ENCODE results near the gene ADPRHL1.
"Not testable (repeated sequence)": the region's sequence is repeated elsewhere in the genome, so short reads cannot be mapped to it uniquely, and the experiment has no call there.

Gene ADPRHL1

GRCh38 chr13:113371061-113371460 is 82.2 kb downstream of the ADPRHL1 start:
- Histone ChIP-seq H3K4me3 (no peak overlapping the region), H4K20me1 (no peaks in the 10 kb centered on the region), H3K9me3 (replicated peaks in 1 of 11) (no peaks in the 10 kb centered on the region), H3K4me2 (peak overlapping the region in 10 of 11 experiments; percentile 23 to 68 (median 54); a peak in 16 of 22 replicates), H3K27ac (no peak overlapping the region), H3K36me3 (no peaks in the 10 kb centered on the region), H3K4me1 (peaks cover 0 to 10% (median 5%) of the 10 kb centered on the region in 10 experiments; a peak in 11 of 20 replicates), H3K9ac (no peak overlapping the region), H3K27me3 (0 out of 22 replicates have a peak, but pooled peaks cover 0 to 7% (median 0%) of the 10 kb centered on the region in 11 experiments)
- TF ChIP-seq Cebpa-rat (IDR thresholded peaks at IDR 0.05): no peak

GRCh38 chr13:113369881-113370280 is 83.4 kb downstream of the ADPRHL1 start:
- H3K9ac ChIP-seq: no peak overlapping the region
- peaks cover 0 to 8% (median 0%) of the 10 kb centered on the region in 11 experiments; a peak in 4 of 22 replicates for H3K27me3 ChIP-seq
- H3K4me1 ChIP-seq: peaks cover 0 to 13% (median 7%) of the 10 kb centered on the region in 10 experiments; a peak in 12 of 20 replicates
- no peak for TF ChIP-seq Cebpa-rat (IDR thresholded peaks at IDR 0.05)
- no peaks in the 10 kb centered on the region for H3K9me3 ChIP-seq (replicated peaks in 1 of 11)
- no peak overlapping the region for H3K27ac ChIP-seq
- H3K4me2 ChIP-seq: no peak overlapping the region
- H3K36me3 ChIP-seq: no peaks in the 10 kb centered on the region
- H4K20me1 ChIP-seq: no peaks in the 10 kb centered on the region
- no peak overlapping the region for H3K4me3 ChIP-seq

GRCh38 chr13:113369189-113369588 is 84.1 kb downstream of the ADPRHL1 start:
- Histone ChIP-seq H3K4me2 (no peak overlapping the region), H4K20me1 (no peaks in the 10 kb centered on the region), H3K9ac (no peak overlapping the region), H3K36me3 (no peaks in the 10 kb centered on the region), H3K4me3 (no peak overlapping the region), H3K9me3 (replicated peaks in 1 of 11) (no peaks in the 10 kb centered on the region), H3K27me3 (peaks cover 0 to 13% (median 0%) of the 10 kb centered on the region in 11 experiments; a peak in 5 of 22 replicates), H3K4me1 (peaks cover 0 to 17% (median 12%) of the 10 kb centered on the region in 10 experiments; a peak in 13 of 20 replicates), H3K27ac (no peak overlapping the region)
- no peak for TF ChIP-seq Cebpa-rat (IDR thresholded peaks at IDR 0.05)

- H3K4me3 ChIP-seq, H3K36me3 ChIP-seq, H3K27ac ChIP-seq: not testable (repeated sequence)
These were observed 84.9 kb downstream of the ADPRHL1 start for GRCh38 chr13:113368353-113368752.

GRCh38 chr13:113367771-113368170 is 85.5 kb downstream of the ADPRHL1 start:
- Histone ChIP-seq H4K20me1 (peaks cover 0 to 6% (median 0%) of the 10 kb centered on the region in 11 experiments; a peak in 2 of 22 replicates), H3K4me3 (no peak overlapping the region), H3K4me1 (peaks cover 0 to 25% (median 21%) of the 10 kb centered on the region in 10 experiments; a peak in 16 of 20 replicates), H3K4me2 (no peak overlapping the region), H3K27me3 (peaks cover 12 to 25% (median 12%) of the 10 kb centered on the region in 11 experiments), H3K36me3 (no peaks in the 10 kb centered on the region), H3K9ac (no peak overlapping the region), H3K27ac (no peak overlapping the region), H3K9me3 (replicated peaks in 1 of 11) (no peaks in the 10 kb centered on the region)
- TF ChIP-seq Cebpa-rat (IDR thresholded peaks at IDR 0.05): no peak

More at GRCh38 chr13:113368353-113368752, 84.9 kb downstream of the ADPRHL1 start:
- Histone ChIP-seq H3K4me1 (peaks cover 0 to 22% (median 16%) of the 10 kb centered on the region in 10 experiments; a peak in 16 of 20 replicates), H3K27me3 (peaks cover 6 to 19% (median 6%) of the 10 kb centered on the region in 11 experiments)
- H3K9ac ChIP-seq; H3K9me3 ChIP-seq (replicated peaks in 1 of 11); H4K20me1 ChIP-seq; H3K4me2 ChIP-seq: not testable (repeated sequence)

- Histone ChIP-seq H3K4me3 (no peak overlapping the region), H3K9ac (no peak overlapping the region), H3K27ac (no peak overlapping the region), H3K27me3 (peaks cover 18 to 32% (median 19%) of the 10 kb centered on the region in 11 experiments), H3K9me3 (replicated peaks in 1 of 11) (no peaks in the 10 kb centered on the region), H4K20me1 (peaks cover 0 to 10% (median 0%) of the 10 kb centered on the region in 11 experiments; a peak in 3 of 22 replicates), H3K4me2 (no peak overlapping the region), H3K36me3 (no peaks in the 10 kb centered on the region), H3K4me1 (peaks cover 0 to 27% (median 22%) of the 10 kb centered on the region in 10 experiments; a peak in 16 of 20 replicates)
- no peak for TF ChIP-seq Cebpa-rat (IDR thresholded peaks at IDR 0.05)
These were observed 86.2 kb downstream of the ADPRHL1 start for GRCh38 chr13:113367020-113367560.

GRCh38 chr13:113365971-113366588 is 87.2 kb downstream of the ADPRHL1 start:
- H3K27me3 ChIP-seq: peaks cover 28 to 42% (median 29%) of the 10 kb centered on the region in 11 experiments
- no peak overlapping the region for H3K9ac ChIP-seq
- no peaks in the 10 kb centered on the region for H3K36me3 ChIP-seq
- H3K4me1 ChIP-seq: peaks cover 0 to 26% (median 20%) of the 10 kb centered on the region in 10 experiments; a peak in 17 of 20 replicates
- peaks cover 0 to 10% (median 0%) of the 10 kb centered on the region in 11 experiments; a peak in 3 of 22 replicates for H4K20me1 ChIP-seq
- H3K4me2 ChIP-seq: no peak overlapping the region
- H3K4me3 ChIP-seq: no peak overlapping the region
- no peak overlapping the region for H3K27ac ChIP-seq
- H3K9me3 ChIP-seq (replicated peaks in 1 of 11): no peaks in the 10 kb centered on the region
- TF ChIP-seq Cebpa-rat (IDR thresholded peaks at IDR 0.05): no peak

GRCh38 chr13:113365583-113365970 is 87.7 kb downstream of the ADPRHL1 start:
- H3K4me1 ChIP-seq: peaks cover 0 to 22% (median 16%) of the 10 kb centered on the region in 10 experiments; a peak in 16 of 20 replicates
- no peaks in the 10 kb centered on the region for H3K36me3 ChIP-seq
- H3K4me2 ChIP-seq: no peak overlapping the region
- peaks cover 32 to 45% (median 34%) of the 10 kb centered on the region in 11 experiments for H3K27me3 ChIP-seq
- peaks cover 0 to 10% (median 0%) of the 10 kb centered on the region in 11 experiments; a peak in 3 of 22 replicates for H4K20me1 ChIP-seq
- no peak overlapping the region for H3K9ac ChIP-seq
- no peaks in the 10 kb centered on the region for H3K9me3 ChIP-seq (replicated peaks in 1 of 11)
- no peak overlapping the region for H3K4me3 ChIP-seq
- no peak overlapping the region for H3K27ac ChIP-seq
- no peak for TF ChIP-seq Cebpa-rat (IDR thresholded peaks at IDR 0.05)

GRCh38 chr13:113364901-113365582 is 88.2 kb downstream of the ADPRHL1 start:
- H3K4me1 ChIP-seq: peaks cover 0 to 22% (median 16%) of the 10 kb centered on the region in 10 experiments; a peak in 16 of 20 replicates
- no peaks in the 10 kb centered on the region for H3K9me3 ChIP-seq (replicated peaks in 1 of 11)
- peak overlapping the region in 6 of 10 experiments; percentile 28 to 60 (median 44); a peak in 4 of 20 replicates for H3K4me3 ChIP-seq
- H3K36me3 ChIP-seq: no peaks in the 10 kb centered on the region
- peaks cover 0 to 10% (median 0%) of the 10 kb centered on the region in 11 experiments; a peak in 3 of 22 replicates for H4K20me1 ChIP-seq
- H3K4me2 ChIP-seq: peak overlapping the region in 9 of 11 experiments; percentile 33 to 67 (median 57); a peak in 18 of 22 replicates
- no peak for TF ChIP-seq Cebpa-rat (IDR thresholded peaks at IDR 0.05)
- H3K9ac ChIP-seq: peak overlapping the region in 8 of 11 experiments; percentile 0 to 67 (median 52); a peak in 10 of 22 replicates
- peaks cover 35 to 50% (median 39%) of the 10 kb centered on the region in 11 experiments for H3K27me3 ChIP-seq
- H3K27ac ChIP-seq: peak overlapping the region in 3 of 11 experiments; percentile 20 to 42 (median 22); a peak in 4 of 22 replicates

Data from BLaER1 treated with 17β-estradiol and CSF1 and Interleukin-3, amounts not matched to agents 10 nM and 100 nM (cell line).